GM18873 (cell line): ENCODE data around the gene LPCAT4.
"Not testable (repeated sequence)": the region's sequence is repeated elsewhere in the genome, so short reads cannot be mapped to it uniquely, and the experiment has no call there.

Source experiments
- ATAC-seq: cut with Tn5 transposase; IDR thresholded peaks from one replicate; pipeline ENCODE4 v1.9.1; 2021; ENCODE audit warnings: mild to moderate bottlenecking, moderate library complexity, moderate number of reproducible peaks; ENCODE audit not compliant: unreplicated experiment, low FRiP score

Gene LPCAT4

DNA sequence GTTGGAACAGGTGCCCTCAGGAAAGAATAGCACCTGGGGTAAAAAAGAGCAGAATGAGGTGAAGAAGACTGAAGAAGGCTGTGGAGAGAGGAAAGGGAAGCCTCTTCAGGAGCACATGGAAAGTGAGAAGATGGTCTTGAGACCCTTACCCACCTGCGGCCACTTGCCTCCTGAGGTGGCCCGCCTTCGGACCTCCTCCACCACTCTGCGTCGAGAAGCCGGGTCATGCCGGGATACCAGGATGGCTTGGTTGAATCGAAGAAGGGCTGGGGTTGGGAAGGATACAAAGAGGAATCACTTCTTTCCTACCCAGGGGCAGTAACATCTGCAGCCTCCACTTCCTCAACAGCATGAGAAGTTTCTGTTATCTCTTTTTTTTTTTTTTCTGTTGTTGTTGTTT is 3.0 kb downstream of the LPCAT4 start:
- no peak for ATAC-seq

GRCh38 chr15:34362047-34362773 is 4.8 kb downstream of the LPCAT4 start:
- no peak for ATAC-seq

DNA sequence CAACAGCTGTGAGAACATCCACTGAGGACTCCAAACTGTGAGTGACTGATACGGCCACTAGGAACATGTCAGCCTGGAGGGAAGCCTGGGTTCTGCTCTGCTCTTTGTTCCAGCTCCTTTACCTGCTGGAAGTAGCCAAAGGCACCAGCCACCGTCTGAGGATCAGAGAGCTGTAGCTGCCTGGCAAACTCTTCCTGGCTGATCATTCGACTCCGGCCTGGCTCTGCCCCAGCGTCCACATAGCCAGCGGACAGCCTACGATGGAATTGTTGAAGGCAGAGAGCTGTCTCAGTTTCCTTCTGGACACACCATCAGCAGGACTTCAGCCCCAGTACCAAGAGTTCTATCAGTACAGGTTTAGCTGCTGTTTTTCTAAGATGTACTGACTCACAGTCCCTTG is 5.7 kb downstream of the LPCAT4 start:
- ATAC-seq: no peak

DNA sequence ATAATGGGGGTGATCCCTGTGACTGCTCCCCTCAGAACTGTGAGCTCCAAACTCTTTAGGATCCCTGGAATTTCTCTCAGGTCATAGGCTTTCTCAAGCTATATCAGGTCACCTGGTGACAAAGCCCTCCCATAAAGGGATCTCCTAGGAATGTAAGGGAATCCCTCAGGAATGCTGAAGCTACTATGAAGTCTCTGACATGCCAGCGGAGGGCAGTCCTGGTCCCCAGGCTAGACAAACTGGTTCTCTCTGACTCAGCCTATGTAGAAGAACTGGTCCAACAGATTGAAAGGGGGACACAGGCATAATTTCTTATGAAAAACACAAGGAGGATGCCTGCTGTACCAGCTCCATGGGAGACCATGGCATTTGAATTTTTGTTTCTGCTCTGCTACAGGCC is 6.7 kb downstream of the LPCAT4 start:
- no peak for ATAC-seq

GRCh38 chr15:34359416-34359815 is 7.6 kb downstream of the LPCAT4 start:
- ATAC-seq: no peak

DNA sequence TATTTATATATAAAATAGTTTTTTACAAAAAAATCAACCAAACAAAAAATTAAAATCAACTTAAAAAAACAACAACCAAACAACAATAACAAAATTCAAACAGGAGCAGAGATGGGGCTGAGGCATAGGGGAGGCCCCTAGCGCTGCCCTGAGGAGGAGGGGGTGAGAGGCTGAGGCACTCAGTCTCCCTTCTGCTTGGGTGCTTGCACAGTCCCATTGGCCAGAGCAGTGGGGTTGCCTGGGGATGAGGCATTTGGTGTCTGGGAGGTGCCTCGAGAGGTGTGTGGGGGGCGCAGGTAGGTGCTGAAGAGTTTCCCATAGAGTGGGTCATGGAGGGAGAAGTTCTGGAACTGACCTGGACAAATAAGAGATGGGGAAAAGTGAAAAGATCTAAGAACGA is 8.0 kb downstream of the LPCAT4 start:
- ATAC-seq: no peak

GRCh38 chr15:34358367-34358766 is 8.6 kb downstream of the LPCAT4 start:
- no peak for ATAC-seq

DNA sequence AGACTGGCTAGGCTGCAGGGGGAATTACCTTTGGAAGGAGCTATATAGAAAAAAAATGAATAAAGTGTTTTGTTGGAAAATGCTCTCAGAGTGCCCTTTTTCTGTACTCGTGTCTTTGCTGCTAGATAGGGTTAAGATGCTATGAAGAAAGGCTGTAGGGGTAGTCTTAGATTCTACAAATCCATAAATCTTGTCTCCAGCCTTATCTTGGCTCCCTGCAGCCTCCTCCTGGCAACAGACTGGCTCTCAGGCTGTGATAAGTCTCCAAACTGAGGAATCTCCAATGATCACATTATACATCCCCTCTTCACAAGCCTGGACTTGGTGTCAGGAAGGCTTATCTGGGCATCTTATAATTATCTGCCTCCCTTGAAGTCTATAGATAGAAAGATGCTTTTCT is 9.3 kb downstream of the LPCAT4 start:
- no peak for ATAC-seq

DNA sequence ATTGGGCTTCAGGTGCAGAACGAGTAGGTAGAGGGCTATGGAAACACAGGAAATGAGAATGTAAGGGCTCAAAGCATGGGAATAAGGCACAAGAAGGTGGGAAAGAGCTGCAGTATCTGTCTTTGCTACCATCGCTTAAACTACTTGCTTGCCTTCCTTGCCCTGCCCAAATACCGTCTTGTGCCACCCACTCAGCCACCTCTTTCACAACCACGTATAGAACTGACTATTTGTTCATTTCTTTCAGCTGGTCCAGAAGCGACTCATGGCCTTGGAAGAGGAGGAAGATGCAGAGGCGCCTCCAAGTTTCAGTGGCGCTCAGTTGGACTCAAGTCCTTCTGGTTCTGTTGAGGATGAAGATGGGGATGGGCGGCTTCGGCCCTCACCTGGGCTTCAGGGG is 11.8 kb downstream of the LPCAT4 start:
- no peak for ATAC-seq

GRCh38 chr15:34354286-34354685 is 12.7 kb downstream of the LPCAT4 start:
- ATAC-seq: no peak

DNA sequence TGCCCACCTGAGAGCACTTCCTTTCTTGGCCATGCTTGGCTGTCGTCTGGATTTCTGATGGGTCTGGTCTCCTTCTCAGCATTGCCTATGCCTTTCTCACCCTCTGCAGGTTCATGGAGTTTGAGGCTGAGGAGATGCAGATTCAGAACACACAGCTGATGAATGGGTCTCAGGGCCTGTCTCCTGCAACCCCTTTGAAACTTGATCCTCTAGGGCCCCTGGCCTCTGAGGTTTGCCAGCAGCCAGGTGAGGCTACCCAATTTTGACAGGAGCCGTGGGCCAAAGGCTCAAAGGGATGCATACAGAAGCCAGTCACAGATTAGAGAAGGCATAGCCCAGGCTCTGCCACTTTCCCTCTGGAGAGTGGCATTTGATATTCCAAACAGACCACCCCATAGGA is 13.4 kb downstream of the LPCAT4 start:
- no peak for ATAC-seq

GRCh38 chr15:34352996-34353395 is 14.0 kb downstream of the LPCAT4 start:
- ATAC-seq: not testable (repeated sequence)

GRCh38 chr15:34349769-34350168 is 17.2 kb downstream of the LPCAT4 start:
- no peak for ATAC-seq

DNA sequence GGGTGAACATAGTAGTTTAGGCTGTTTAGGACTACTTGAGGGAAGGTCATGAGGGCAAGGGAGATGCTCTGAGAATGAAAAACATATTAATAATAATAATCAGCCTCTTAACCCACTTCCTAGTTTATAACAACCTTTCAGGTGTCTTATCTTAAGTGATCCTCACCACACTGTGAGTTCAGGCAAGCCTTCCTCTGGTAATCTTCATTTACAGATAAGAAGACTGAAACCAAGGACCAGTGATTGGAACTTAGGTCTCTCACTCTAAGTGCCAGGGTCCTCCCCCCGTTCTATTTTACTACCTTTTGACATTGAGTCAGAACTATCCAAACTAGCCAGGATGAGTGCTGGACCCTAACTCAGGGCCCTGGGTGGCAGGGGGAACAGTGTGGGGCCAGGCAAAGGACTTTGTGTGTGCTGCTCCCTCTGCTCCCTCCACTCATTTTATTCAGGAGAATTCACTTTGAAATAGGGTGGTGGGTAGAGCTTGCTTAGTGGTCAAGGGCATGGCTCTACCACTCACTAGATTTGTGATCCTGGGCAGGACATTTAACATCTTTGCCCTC is 18.2 kb downstream of the LPCAT4 start:
- ATAC-seq: no peak

GRCh38 chr15:34347951-34348638 is 18.9 kb downstream of the LPCAT4 start:
- no peak for ATAC-seq

DNA sequence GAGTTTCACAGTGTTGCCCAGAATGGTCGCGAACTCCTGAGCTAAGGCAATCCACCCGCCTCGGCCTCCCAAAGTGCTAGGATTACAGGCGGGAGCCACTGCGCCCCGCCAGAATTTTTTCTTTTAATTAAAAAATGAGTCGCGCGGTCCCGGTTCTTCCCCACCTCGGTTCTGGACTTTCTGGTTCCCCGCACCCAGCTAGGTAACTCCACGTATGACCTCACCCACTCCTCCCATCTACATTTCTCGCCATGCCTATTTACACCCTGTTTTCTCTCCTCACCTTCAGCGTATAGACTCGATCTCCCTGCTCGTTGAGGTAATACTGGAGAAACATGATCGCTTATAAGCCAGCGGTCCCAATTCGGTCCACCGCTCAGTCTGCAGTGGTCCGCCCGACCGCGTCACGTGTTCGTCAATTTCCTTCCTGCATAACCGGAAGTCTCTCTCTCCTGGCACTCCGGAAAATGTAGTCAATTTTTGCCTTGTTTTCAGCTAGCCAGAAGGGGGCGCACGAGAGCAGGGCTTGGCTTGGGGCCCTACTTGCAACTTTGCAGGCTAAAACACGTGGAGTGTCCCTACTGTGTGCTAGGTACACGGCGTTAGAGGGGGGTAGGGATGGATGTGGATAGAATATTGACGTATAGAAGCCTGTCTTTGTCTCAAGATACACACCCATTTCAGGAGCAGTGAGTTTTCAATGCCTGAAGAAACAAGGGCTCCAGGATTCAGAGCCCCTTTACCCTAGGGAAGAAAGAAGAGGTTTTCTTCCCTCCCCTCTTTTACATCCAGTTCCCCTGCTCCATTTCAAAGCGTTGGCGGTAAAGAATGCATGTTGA is 24.0 kb downstream of the LPCAT4 start, which contains the start of the genes NOP10 and NUTM1:
Gene NOP10, minus strand, starts transcription at position 400 of the 839 bp plus-strand sequence. Its CDS starts 63 bp downstream, at position 337.
Gene NUTM1, plus strand, starts transcription at position 579 of the 839 bp plus-strand sequence. CDS start 382 bp downstream, outside the sequence.
- ATAC-seq: peak; percentile 61

- not testable (repeated sequence) for ATAC-seq
Measured at GRCh38 chr15:34342213-34342736, 24.7 kb downstream of the LPCAT4 start.

DNA sequence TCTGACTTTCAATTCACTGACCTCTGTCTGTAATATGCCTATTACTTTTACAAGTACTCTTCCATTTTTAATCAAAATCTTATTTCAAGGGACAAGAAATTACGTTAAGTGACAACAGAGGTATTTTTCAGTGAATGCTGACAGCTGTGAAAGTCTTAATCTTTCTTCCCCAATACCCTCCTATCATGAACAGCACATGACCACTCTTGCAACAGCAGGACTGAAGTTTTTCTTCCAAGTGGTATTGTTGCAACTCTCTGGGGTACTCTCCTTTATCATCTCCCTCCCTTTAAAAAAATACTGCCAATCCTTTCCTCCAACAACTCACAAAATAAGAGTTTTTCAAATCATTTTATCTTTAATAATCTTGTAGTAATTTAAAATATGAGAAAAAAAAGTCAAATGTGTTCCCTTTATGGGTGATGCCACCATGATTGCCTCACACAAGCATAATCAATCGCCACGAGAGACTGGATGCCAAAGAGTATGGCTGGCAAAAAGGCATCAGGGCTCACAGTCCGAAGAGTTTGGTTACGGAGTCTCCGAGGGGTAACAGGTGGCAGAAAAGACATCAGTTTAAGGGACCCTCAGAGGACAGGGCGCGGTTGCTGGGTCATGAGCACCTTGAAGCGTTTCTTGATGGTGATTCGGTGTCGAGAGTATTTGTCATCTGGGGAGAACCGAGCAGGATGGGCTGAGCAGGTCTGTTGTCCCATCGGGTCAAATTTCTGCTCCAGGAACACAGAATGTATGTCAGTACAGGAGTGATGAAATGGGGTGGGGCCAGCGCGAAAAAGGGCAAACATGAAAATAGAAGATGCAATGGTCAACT is 25.4 kb downstream of the LPCAT4 start:
- ATAC-seq: no peak

- ATAC-seq: no peak
Measured at GRCh38 chr15:34339946-34340345, 27.1 kb downstream of the LPCAT4 start.

DNA sequence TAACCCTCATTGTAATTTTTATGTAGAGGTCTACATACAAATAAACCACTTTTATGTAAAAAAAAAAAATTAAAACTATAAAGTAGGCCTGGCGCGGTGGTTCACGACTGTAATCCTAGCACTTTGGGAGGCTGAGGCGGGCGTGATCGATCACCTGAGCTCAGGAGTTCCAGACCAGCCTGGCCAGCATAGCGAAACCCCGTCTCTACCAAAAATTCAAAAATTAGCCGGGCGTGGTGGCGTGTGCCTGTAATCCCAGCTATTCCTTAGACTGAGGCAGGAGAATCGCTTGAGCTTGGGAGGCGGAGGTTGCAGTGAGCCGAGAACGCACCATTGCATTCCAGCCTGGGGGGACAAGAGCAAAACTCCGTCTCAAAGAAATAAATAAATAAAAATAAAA is 28.6 kb downstream of the LPCAT4 start:
- ATAC-seq: no peak
